Stimulated activated CD4-positive, alpha-beta T cell treated with anti-CD3 and anti-CD28 coated beads, Interleukin-1b, Interleukin-23, amount 100 ng/mL, for 24 hours (primary cell): Measurements from ENCODE around the gene RNASE11.
"Not testable (repeated sequence)": the region's sequence is repeated elsewhere in the genome, so short reads cannot be mapped to it uniquely, and the experiment has no call there.

Experiments used
- DNase-seq, 4 experiments: peaks; one replicate each; pipeline ENCODE4 v3.0.0-alpha.2; 2020; ENCODE audit warnings: low read depth in 4 of 4, low spot score in 1 of 4

The RNASE11 gene

GRCh38 chr14:20614038-20614840 lies 26.4 kb upstream of the RNASE11 start:
- DNase-seq: no peak

- peak; percentile 58 to 83 (median 79) for DNase-seq
Observed at GRCh38 chr14:20613094-20614037, 25.6 kb upstream of the RNASE11 start.

- no peak for DNase-seq
Observed at GRCh38 chr14:20612403-20612802, 24.6 kb upstream of the RNASE11 start.

- DNase-seq: no peak
Observed at GRCh38 chr14:20611277-20611676, 23.5 kb upstream of the RNASE11 start.

GRCh38 chr14:20610002-20610765 lies 22.4 kb upstream of the RNASE11 start:
- DNase-seq: peak in 3 of 4 experiments; percentile 69 to 78 (median 70)

- DNase-seq: no peak
Observed at GRCh38 chr14:20609215-20610001, 21.6 kb upstream of the RNASE11 start.

GRCh38 chr14:20608383-20609110 lies 20.7 kb upstream of the RNASE11 start:
- DNase-seq: no peak

- no peak for DNase-seq
Observed at GRCh38 chr14:20607617-20608016, 19.8 kb upstream of the RNASE11 start.

- no peak for DNase-seq
Observed at GRCh38 chr14:20606902-20607242, 19.1 kb upstream of the RNASE11 start.

- DNase-seq: no peak
Observed at GRCh38 chr14:20606190-20606901, 18.5 kb upstream of the RNASE11 start.

GRCh38 chr14:20603813-20604690 lies 16.3 kb upstream of the RNASE11 start:
- no peak for DNase-seq

GRCh38 chr14:20602583-20602982 lies 14.8 kb upstream of the RNASE11 start:
- no peak for DNase-seq

- DNase-seq: no peak
Observed at GRCh38 chr14:20601522-20601921, 13.7 kb upstream of the RNASE11 start.

- no peak for DNase-seq
Observed at GRCh38 chr14:20597108-20597507, 9.3 kb upstream of the RNASE11 start.

- not testable (repeated sequence) for DNase-seq
Observed at GRCh38 chr14:20595726-20596125, 7.9 kb upstream of the RNASE11 start.

- no peak for DNase-seq
Observed at GRCh38 chr14:20592574-20592973, 4.8 kb upstream of the RNASE11 start.

GRCh38 chr14:20591235-20591634 lies 3.4 kb upstream of the RNASE11 start, which contains the start of gene RNASE12:
Gene RNASE12, minus strand, starts transcription at chr14:20591376. Its CDS starts 653 bp downstream, at chr14:20590723.
- DNase-seq: no peak

GRCh38 chr14:20583908-20584307 lies 3.9 kb downstream of the RNASE11 start:
- no peak for DNase-seq
